Lower leg skin (tissue), 3 donors: ENCODE data around the gene ZNF367.

ENCODE experiments used
- CTCF ChIP-seq, 3 donors: fragments of 450-650 bp; IDR thresholded peaks; one replicate each; pipeline ENCODE4 v1.5.1; 2016; ENCODE audit warnings: antibody characterized with exemption in 3 of 3, mild to moderate bottlenecking in 3 of 3, moderate library complexity in 2 of 3
- POLR2A ChIP-seq, 2 donors: fragments of 450-650 bp; IDR thresholded peaks; one replicate each; pipeline ENCODE4 v1.6.1; 2016 to 2017; ENCODE audit warnings: antibody characterized with exemption in 2 of 2, mild to moderate bottlenecking in 1 of 2, moderate library complexity in 1 of 2

GRCh38 chr9:96418920-96419690, 935 bp upstream of the ZNF367 start:
- TF ChIP-seq POLR2A (IDR thresholded peaks at IDR 0.05) (no peak), CTCF (IDR thresholded peaks at IDR 0.05) (no peak)
